NOMO-1 (cell line): ENCODE results near the gene SLC48A1.
A peak's percentile ranks its signal among the peaks of the same experiment; 100 is the strongest.

Experiments used
- DNase-seq, 2 experiments: peaks; one replicate each; lab custom pipeline; 2025; ENCODE audit not compliant: unreplicated experiment in 2 of 2; lab: John Stamatoyannopoulos, UW

SLC48A1 gene

GRCh38 chr12:47820631-47821345, 47.8 kb downstream of the SLC48A1 start:
- DNase-seq: peak in 1 of 2 experiments; percentile 44

DNA sequence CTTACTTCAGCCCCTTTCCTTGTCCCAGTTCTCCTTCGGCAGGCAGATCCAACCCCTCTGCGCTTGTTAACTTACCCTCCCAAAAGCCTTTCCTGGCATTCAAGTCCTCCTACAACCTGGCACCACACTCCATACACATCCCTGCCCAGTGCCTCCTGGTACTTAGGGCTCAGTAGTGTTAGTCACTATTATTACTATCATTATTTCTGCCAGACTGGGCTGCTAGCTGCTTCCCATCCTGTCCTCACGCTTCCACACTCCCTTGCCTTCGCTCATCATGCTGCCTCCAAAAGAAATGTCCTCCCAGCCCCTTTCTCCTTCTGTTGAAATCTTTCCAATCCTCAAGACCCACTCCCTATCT, 48.3 kb downstream of the SLC48A1 start:
- no peak for DNase-seq

- no peak for DNase-seq
These were observed 49.4 kb downstream of the SLC48A1 start for GRCh38 chr12:47822401-47822800.

DNA sequence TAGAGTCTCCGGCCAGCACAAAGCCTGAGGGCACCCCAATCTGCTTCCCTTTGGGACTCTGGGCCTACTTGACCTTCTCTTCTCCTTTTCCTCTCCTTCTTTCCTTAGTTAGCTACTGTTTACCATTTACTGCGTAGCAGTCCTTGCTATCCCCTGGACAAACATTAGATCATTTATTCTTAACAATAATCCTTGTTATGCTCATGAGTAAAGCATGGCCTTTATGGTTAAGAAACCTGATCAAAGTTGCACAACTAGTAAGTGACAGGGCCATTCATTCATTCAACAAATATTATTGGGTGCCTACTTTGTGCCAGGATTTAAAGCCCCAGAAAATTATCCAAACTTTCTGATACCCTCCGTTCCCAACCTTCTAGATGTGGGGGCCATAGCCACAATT, 49.8 kb downstream of the SLC48A1 start:
- no peak for DNase-seq

- DNase-seq: no peak
These were observed 50.5 kb downstream of the SLC48A1 start for GRCh38 chr12:47823422-47824086.

DNA sequence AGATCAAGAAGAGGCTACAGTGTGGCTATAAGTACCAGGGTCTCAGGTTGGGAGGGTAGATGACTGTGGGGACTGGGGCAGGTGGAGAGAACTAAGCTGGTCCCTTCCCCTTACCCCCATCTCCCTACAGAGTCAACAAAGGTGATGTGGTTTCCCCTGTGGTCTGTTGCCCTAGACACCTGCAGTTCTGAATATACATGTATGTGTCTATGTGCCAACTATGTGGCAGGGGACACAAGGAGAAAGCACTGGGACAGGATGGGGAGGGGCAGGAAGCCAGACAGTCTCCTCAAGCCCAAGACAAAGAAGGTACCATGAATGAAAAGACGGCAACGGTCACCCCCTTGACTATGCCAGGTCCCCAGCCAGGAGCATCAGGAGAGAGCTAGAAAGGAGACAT, 51.2 kb downstream of the SLC48A1 start:
- DNase-seq: no peak

GRCh38 chr12:47824635-47825034, 51.6 kb downstream of the SLC48A1 start:
- no peak for DNase-seq

- no peak for DNase-seq
These were observed 52.2 kb downstream of the SLC48A1 start for GRCh38 chr12:47825173-47825639.

DNA sequence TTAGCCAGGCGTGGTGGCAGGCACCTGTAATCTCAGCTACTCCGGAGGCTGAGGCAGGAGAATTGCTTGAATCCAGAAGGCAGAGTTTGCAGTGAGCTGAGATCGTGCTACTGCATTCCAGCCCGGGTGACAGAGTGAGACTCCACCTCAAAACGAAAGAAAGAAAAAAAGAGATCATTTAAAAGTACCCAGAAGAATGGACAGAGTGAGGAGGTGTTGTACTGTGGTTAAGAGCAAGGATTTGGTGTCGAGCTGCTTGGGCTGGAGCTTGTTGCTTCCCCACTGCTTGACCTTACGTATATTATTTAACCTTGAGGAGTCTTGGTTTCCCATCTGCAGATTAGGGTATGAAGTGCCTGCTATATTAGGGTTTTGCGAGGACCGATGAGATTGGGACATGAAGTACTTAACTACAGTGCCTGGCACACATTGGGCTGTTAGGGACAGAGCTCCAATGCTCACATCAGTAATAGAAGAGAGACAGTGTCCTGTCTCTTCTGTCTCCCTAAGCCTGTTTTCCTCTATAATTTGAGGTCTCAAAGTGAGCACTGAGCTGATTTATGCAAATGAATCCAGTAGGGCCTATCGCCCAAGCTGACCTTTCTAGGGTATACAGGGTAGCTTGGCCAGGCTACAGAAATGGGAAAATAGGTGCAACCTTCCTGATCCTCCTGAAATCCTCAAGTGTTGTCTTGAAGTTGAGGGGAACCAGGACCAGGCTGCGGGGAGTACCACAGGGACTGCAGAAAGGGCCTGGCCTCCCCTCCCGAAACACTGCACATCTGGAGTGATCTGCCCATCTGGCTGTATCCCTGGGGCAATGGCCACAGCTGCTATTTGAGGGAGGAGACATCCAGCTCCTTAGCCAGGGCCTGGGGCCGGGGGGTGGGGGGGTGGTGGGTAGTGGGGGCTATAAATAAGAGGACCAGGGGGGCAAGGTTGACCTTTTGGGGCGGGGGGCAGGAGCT, 55.3 kb downstream of the SLC48A1 start:
- DNase-seq: no peak

DNA sequence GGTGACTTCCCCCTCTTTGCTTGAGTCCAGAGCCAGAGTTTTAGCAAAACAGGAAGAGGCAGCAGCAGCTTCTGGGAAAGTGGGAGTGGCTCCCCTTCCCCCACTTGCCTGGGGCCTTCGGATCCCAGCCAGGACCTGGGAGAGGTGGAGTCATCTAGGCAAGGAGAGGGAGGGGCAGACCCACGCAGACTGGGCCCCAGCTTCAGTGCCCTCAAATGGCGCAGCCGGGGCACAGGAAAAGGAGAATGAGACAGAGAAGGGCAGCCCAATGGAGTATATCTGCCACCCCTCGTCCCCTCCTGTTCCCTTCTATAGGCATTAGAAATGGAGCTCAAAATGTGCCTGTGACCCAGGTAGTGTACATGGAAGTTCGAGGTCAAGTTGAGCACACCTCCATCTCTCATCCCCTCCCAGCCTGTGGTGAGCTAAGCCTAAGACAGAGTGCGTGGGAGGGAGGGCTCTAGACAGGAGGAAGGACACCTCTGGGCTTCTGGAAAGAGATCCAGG, 56.0 kb downstream of the SLC48A1 start:
- DNase-seq: peak; percentile 14 to 18

GRCh38 chr12:47829584-47829983, 56.5 kb downstream of the SLC48A1 start:
- no peak for DNase-seq
